Vagina (tissue), 2 donors: ENCODE measurements around the gene CACNB2. TPM values are rescaled to one million over a fixed set of nuclear protein-coding genes. Genes with fewer than 3 reads are reported as not detected.
"Not testable (repeated sequence)": the region's sequence is repeated elsewhere in the genome, so short reads cannot be mapped to it uniquely, and the experiment has no call there.

Experiments used
- DNase-seq, 2 donors: peaks; one replicate each; pipeline ENCODE4 v3.0.0-alpha.2; 2017; ENCODE audit errors: extremely low spot score in 2 of 2
- H3K27ac ChIP-seq: fragments of 200-600 bp; sonication (generic); one replicate; pipeline ENCODE4 v1.5.1; 2019
- H3K27me3 ChIP-seq: fragments of 200-600 bp; sonication (generic); one replicate; pipeline ENCODE4 v1.5.1; 2019
- H3K36me3 ChIP-seq, 2 donors: fragments of 200-600 bp; sonication (generic); one replicate each; pipeline ENCODE4 v1.5.1; 2017 to 2019
- H3K4me1 ChIP-seq: fragments of 200-600 bp; sonication (generic); one replicate; pipeline ENCODE4 v1.5.1; 2019
- H3K4me3 ChIP-seq, 2 donors: fragments of 200-600 bp; sonication (generic); 1 replicate in 1 of 2; 2 replicates in 1 of 2; pipeline ENCODE4 v1.5.1; 2016 to 2019
- H3K9me3 ChIP-seq: fragments of 200-600 bp; sonication (generic); one replicate; pipeline ENCODE4 v1.5.1; 2019
- POLR2A ChIP-seq, 2 donors: fragments of 450-650 bp; IDR thresholded peaks; one replicate each; pipeline ENCODE4 v1.6.1; 2017; ENCODE audit warnings: antibody characterized with exemption in 2 of 2, mild to moderate bottlenecking in 2 of 2, moderate library complexity in 2 of 2
- POLR2AphosphoS5 ChIP-seq, 2 donors: sonication (generic); formaldehyde crosslinking; IDR thresholded peaks; one replicate each; pipeline ENCODE4 v1.9.0; 2017; ENCODE audit warnings: antibody characterized with exemption in 2 of 2, mild to moderate bottlenecking in 2 of 2, low read depth in 1 of 2; ENCODE audit not compliant: insufficient read depth in 1 of 2
- intact Hi-C: fragments of 100-400 bp; cut with DNase I; formaldehyde crosslinking; loops from one replicate; pipeline ENCODE4 v1.15.1; 2023
- total RNA-seq: library from RNA; depleted of rRNA; stranded (reverse); fragments of >200 nt; gene quantifications from one replicate; pipeline ENCODE4 v1.2.3, GENCODE V29; 2016
- TF ChIP-seq, protein P1 (sequence below), 3 experiments: fragments of 450-650 bp in 2 of 3; fragments of 200-600 bp in 1 of 3; sonication (generic) in 1 of 3; IDR thresholded peaks; one replicate each; pipeline ENCODE4 v1.5.1; 2017 to 2019; ENCODE audit warnings: antibody characterized with exemption in 3 of 3, mild to moderate bottlenecking in 2 of 3, moderate library complexity in 2 of 3

Gene CACNB2
- total RNA-seq, 1 donor from 2014 or later: 12.8 TPM

DNA sequence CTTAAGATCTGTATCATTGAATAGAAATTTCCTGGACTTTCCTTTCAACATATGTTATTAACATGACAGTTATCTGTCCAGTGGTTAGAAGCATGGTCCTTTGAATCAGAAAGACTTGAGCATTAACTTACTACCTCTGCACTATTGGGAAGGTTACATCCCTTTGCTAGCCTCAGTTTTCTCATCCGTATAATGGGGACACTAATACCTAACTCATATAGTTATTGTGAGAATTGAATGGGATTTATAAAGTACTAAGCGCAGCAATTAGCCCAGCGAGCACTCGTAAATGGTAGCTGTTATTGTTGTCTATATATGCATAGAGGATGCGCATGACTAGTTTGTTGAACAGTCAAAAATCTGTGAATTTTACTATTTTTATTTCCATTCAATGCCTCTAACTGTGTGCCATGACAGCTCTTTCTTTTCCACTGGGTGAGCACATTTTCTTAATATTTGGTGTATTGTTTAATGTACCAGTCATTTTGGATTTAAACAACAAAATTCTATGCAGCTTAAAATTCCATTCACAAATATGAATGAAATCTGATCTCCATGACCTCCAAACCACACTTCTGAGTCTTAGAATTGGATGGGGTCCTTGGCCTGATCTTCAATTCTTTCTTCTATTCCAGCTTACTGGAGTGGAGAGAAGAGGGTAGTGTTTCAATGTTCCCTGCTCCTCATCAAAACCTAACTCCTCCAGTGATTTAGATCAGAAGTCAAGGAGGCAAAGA lies 65.0 kb downstream of the CACNB2 start:
- no peak for DNase-seq
- intact Hi-C loops: no loop called here
- Histone ChIP-seq H3K27me3 (no peaks in the 10 kb centered on the region), H3K36me3 (no peaks in the 10 kb centered on the region), H3K27ac (no peak overlapping the region), H3K9me3 (no peaks in the 10 kb centered on the region), H3K4me3 (no peak overlapping the region), H3K4me1 (no peaks in the 10 kb centered on the region)
- no peak for TF ChIP-seq POLR2A (IDR thresholded peaks at IDR 0.05)
- TF ChIP-seq, protein P1, sequence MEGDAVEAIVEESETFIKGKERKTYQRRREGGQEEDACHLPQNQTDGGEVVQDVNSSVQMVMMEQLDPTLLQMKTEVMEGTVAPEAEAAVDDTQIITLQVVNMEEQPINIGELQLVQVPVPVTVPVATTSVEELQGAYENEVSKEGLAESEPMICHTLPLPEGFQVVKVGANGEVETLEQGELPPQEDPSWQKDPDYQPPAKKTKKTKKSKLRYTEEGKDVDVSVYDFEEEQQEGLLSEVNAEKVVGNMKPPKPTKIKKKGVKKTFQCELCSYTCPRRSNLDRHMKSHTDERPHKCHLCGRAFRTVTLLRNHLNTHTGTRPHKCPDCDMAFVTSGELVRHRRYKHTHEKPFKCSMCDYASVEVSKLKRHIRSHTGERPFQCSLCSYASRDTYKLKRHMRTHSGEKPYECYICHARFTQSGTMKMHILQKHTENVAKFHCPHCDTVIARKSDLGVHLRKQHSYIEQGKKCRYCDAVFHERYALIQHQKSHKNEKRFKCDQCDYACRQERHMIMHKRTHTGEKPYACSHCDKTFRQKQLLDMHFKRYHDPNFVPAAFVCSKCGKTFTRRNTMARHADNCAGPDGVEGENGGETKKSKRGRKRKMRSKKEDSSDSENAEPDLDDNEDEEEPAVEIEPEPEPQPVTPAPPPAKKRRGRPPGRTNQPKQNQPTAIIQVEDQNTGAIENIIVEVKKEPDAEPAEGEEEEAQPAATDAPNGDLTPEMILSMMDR (IDR thresholded peaks at IDR 0.05): no peak
- no peak for TF ChIP-seq POLR2AphosphoS5 (IDR thresholded peaks at IDR 0.05; ENCODE audit: insufficient read depth in 1 of 2, low read depth in 1 of 2)

DNA sequence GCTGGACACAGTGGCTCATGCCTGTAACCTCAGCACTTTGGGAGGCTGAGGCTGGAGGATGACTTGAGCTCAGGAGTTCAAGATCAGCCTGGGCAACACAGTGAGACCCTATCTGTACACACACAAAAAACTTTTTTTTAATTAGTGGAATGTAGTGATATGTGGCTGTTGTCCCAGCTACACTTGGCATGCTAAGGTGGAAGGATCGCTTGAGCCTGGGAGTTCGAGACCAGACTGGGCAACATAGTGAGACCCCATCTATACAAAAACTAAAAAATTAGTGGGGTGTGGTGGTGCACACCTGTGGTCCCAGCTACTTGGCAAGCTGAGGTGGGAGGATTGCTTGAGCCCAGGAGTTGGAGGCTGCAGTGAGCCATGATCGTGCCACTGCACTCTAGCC lies 68.0 kb downstream of the CACNB2 start:
- H3K36me3 ChIP-seq, H3K4me1 ChIP-seq, DNase-seq, H3K4me3 ChIP-seq, H3K27ac ChIP-seq, intact Hi-C loops, H3K27me3 ChIP-seq, H3K9me3 ChIP-seq: not testable (repeated sequence)

DNA sequence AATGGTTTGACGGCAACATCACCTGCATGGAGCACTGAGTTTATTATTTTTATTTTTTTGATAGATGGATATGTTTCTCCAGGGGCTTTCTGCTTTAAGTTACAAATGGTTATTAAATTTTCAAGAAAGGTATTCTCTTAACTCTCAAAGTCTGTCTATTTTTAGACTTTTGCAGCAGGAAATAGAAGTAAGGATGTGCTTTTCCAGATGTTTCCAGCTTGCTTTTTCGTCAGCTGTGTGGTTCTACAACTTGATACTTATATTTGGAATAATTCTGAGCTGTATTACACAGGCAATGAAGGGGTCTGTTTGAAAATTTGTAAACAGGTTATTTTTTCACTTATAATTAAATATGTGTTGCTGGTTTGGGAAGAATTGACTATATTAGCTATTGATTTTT lies 69.0 kb downstream of the CACNB2 start:
- TF ChIP-seq POLR2AphosphoS5 (IDR thresholded peaks at IDR 0.05; ENCODE audit: insufficient read depth in 1 of 2, low read depth in 1 of 2) (no peak), POLR2A (IDR thresholded peaks at IDR 0.05) (no peak)
- TF ChIP-seq, protein P1 (IDR thresholded peaks at IDR 0.05): no peak
- no peaks in the 10 kb centered on the region for H3K9me3 ChIP-seq
- H3K4me3 ChIP-seq: no peak overlapping the region
- H3K27me3 ChIP-seq: no peaks in the 10 kb centered on the region
- no peak overlapping the region for H3K27ac ChIP-seq
- no peaks in the 10 kb centered on the region for H3K36me3 ChIP-seq
- intact Hi-C loops: no loop called here
- DNase-seq: no peak
- no peaks in the 10 kb centered on the region for H3K4me1 ChIP-seq

DNA sequence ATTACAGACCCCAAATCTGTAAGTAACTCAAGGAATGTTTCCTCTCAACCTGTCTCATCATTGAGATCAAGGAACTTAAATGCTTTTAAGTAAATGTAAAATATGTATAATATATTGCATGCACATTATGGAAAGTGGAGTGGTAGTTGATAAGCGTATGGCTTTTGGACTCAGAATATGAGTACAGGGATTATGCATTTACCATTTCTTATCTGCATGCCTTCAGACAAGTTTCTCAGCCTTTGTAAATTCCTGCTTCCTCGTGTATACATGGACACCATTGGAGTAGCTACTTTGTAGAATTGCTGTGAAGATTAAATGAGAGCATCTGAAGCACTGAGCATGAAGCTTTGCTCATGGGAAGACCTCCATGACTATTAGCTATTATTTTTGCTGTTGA lies 70.5 kb downstream of the CACNB2 start:
- Histone ChIP-seq H3K4me1 (no peaks in the 10 kb centered on the region), H3K27ac (no peak overlapping the region), H3K9me3 (no peaks in the 10 kb centered on the region), H3K4me3 (no peak overlapping the region), H3K36me3 (no peaks in the 10 kb centered on the region), H3K27me3 (no peaks in the 10 kb centered on the region)
- intact Hi-C loops: loop anchor here (10.0 kb wide), 1 partner anchor 356 kb away; no protein-coding TSS in a partner anchor
- DNase-seq: no peak
- no peak for TF ChIP-seq POLR2AphosphoS5 (IDR thresholded peaks at IDR 0.05; ENCODE audit: insufficient read depth in 1 of 2, low read depth in 1 of 2)
- TF ChIP-seq, protein P1 (IDR thresholded peaks at IDR 0.05): no peak

DNA sequence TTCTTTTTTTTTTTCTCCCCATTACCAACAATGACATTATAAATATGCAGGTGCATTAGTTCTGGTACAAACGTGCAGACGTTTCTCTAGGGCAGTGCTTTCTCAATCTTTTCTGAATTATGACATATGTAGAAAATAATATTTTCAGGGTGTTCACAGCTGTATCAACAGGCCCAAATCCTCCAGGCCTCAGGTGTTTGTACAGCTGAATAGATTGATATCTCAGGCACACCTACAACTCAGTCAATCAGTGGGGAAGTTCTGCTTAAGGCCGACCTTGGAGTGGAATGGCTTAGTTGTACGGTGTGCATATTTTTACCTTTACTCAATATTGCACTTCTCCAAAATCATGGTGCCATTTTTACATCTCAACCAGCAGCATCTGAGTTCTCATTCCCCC lies 71.6 kb downstream of the CACNB2 start:
- no peaks in the 10 kb centered on the region for H3K27me3 ChIP-seq
- no peaks in the 10 kb centered on the region for H3K4me1 ChIP-seq
- H3K9me3 ChIP-seq: no peaks in the 10 kb centered on the region
- DNase-seq: no peak
- H3K36me3 ChIP-seq: no peaks in the 10 kb centered on the region
- no peak overlapping the region for H3K4me3 ChIP-seq
- no peak overlapping the region for H3K27ac ChIP-seq
- TF ChIP-seq POLR2A (IDR thresholded peaks at IDR 0.05): no peak
- TF ChIP-seq, protein P1 (IDR thresholded peaks at IDR 0.05): no peak
- no peak for TF ChIP-seq POLR2AphosphoS5 (IDR thresholded peaks at IDR 0.05; ENCODE audit: insufficient read depth in 1 of 2, low read depth in 1 of 2)
- intact Hi-C loops: loop anchor here (10.0 kb wide), 1 partner anchor 357 kb away; no protein-coding TSS in a partner anchor
